K562 (cell line): ENCODE data around the gene PRMT5. TPM values are rescaled to one million over a fixed set of nuclear protein-coding genes. Genes with fewer than 3 reads are reported as not detected.
A peak's percentile ranks its signal among the peaks of the same experiment; 100 is the strongest.

Experiments
- BCOR ChIP-seq: fragments of 450-650 bp; IDR thresholded peaks from 2 replicates; pipeline ENCODE4 v1.6.1; 2016
- BRD4 ChIP-seq: fragments of 200-600 bp; sonication (generic); IDR thresholded peaks from 2 replicates; pipeline ENCODE4 v1.6.1; 2017; ENCODE audit warnings: inconsistent platforms
- HDGF ChIP-seq: fragments of 450-650 bp; IDR thresholded peaks from 2 replicates; pipeline ENCODE4 v1.6.1; 2016
- HMGN3 ChIP-seq: IDR thresholded peaks from 2 replicates; pipeline ENCODE4 v1.6.1; 2011; ENCODE audit warnings: borderline replicate concordance, low read depth, mild to moderate bottlenecking, mixed read lengths, low read length; ENCODE audit not compliant: insufficient read length; ENCODE audit errors: extremely low read depth
- MAFK ChIP-seq: IDR thresholded peaks from 2 replicates; pipeline ENCODE4 v1.6.1; 2011; ENCODE audit warnings: low read length, improper control_type of control experiment
- MBD2 ChIP-seq: sonication (generic); IDR thresholded peaks from 2 replicates; pipeline ENCODE4 v1.6.1; 2016; ENCODE audit warnings: low read depth, borderline replicate concordance
- POLR2AphosphoS5 ChIP-seq: IDR thresholded peaks from 2 replicates; pipeline ENCODE4 v1.6.1; 2011; ENCODE audit warnings: mild to moderate bottlenecking, low read depth, low read length, moderate library complexity; ENCODE audit not compliant: control insufficient read depth, insufficient read depth
- SRSF1 ChIP-seq: fragments of 200-400 bp; formaldehyde crosslinking; IDR thresholded peaks from 2 replicates; pipeline ENCODE4 v1.6.1; 2017; ENCODE audit warnings: mild to moderate bottlenecking, low read depth, low read length, moderate library complexity
- U2AF1 ChIP-seq: fragments of 200-400 bp; formaldehyde crosslinking; optimal IDR thresholded peaks from 2 replicates; pipeline ENCODE3; 2017; ENCODE audit warnings: mild to moderate bottlenecking, low read depth, low read length, moderate library complexity
- U2AF2 ChIP-seq: fragments of 200-400 bp; formaldehyde crosslinking; optimal IDR thresholded peaks from 2 replicates; pipeline ENCODE3; 2017; ENCODE audit warnings: low read depth, mild to moderate bottlenecking, low read length
- ZC3H4 ChIP-seq: sonication (generic); formaldehyde crosslinking; IDR thresholded peaks from 2 replicates; pipeline ENCODE4 v1.9.0; 2021; ENCODE audit warnings: missing genetic modification reagents, borderline replicate concordance
- polyA plus RNA-seq, 8 experiments: library from polyadenylated mRNA; depleted of rRNA in 4 of 8; stranded (reverse) in 5 of 8; unstranded in 3 of 8; fragments of >200 nt; fragmentation: Nextera tagmentation in 2 of 8; fragmentation: Illumina TruSeq in 1 of 8; extraction: Ambion mirVana in 2 of 8; extraction: Trizol in 1 of 8; gene quantifications; 2 replicates each; pipeline versions ENCODE4 v1.2.1 to v1.2.3, GENCODE V29; 2011 to 2014; ENCODE audit warnings: inconsistent platforms in 1 of 8, missing spikeins in 1 of 8
- total RNA-seq, 7 experiments: library from RNA; depleted of rRNA in 6 of 7; stranded (reverse); fragments of >200 nt in 6 of 7; fragmentation: Illumina TruSeq in 2 of 7; extraction: Trizol in 2 of 7; gene quantifications; 2 replicates each; pipeline versions ENCODE4 v1.2.1 to v1.2.3, GENCODE V29; 2011 to 2021; ENCODE audit warnings: low replicate concordance in 1 of 7
- TF ChIP-seq, protein P1 (sequence below): sonication (generic); formaldehyde crosslinking; IDR thresholded peaks from 2 replicates; pipeline ENCODE4 v1.8.1; 2023; ENCODE audit warnings: mild to moderate bottlenecking, missing genetic modification reagents
- TF ChIP-seq, protein P2 (sequence below): fragments of 200-600 bp; sonication (generic); IDR thresholded peaks from one replicate; pipeline ENCODE4 v1.6.1; 2012; ENCODE audit warnings: mild to moderate bottlenecking, low read depth, low read length, inconsistent platforms
- TF ChIP-seq, protein P3 (sequence below): fragments of 450-650 bp; IDR thresholded peaks from 2 replicates; pipeline ENCODE4 v1.6.1; 2016; ENCODE audit warnings: antibody characterized with exemption

The PRMT5 gene
- total and polyA plus RNA-seq, 9 of the 15 experiments (the other 6 are each of a cell fraction or from before 2014, with no cell fraction given) = 114 to 552 (median 222) TPM

GRCh38 chr14:22886500-22887259 lies 42.5 kb downstream of the PRMT5 start (continued):
- TF ChIP-seq, protein P1, sequence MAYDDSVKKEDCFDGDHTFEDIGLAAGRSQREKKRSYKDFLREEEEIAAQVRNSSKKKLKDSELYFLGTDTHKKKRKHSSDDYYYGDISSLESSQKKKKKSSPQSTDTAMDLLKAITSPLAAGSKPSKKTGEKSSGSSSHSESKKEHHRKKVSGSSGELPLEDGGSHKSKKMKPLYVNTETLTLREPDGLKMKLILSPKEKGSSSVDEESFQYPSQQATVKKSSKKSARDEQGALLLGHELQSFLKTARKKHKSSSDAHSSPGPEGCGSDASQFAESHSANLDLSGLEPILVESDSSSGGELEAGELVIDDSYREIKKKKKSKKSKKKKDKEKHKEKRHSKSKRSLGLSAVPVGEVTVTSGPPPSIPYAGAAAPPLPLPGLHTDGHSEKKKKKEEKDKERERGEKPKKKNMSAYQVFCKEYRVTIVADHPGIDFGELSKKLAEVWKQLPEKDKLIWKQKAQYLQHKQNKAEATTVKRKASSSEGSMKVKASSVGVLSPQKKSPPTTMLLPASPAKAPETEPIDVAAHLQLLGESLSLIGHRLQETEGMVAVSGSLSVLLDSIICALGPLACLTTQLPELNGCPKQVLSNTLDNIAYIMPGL (CRISPR knock-in tag) = no peak
- TF ChIP-seq, protein P2, sequence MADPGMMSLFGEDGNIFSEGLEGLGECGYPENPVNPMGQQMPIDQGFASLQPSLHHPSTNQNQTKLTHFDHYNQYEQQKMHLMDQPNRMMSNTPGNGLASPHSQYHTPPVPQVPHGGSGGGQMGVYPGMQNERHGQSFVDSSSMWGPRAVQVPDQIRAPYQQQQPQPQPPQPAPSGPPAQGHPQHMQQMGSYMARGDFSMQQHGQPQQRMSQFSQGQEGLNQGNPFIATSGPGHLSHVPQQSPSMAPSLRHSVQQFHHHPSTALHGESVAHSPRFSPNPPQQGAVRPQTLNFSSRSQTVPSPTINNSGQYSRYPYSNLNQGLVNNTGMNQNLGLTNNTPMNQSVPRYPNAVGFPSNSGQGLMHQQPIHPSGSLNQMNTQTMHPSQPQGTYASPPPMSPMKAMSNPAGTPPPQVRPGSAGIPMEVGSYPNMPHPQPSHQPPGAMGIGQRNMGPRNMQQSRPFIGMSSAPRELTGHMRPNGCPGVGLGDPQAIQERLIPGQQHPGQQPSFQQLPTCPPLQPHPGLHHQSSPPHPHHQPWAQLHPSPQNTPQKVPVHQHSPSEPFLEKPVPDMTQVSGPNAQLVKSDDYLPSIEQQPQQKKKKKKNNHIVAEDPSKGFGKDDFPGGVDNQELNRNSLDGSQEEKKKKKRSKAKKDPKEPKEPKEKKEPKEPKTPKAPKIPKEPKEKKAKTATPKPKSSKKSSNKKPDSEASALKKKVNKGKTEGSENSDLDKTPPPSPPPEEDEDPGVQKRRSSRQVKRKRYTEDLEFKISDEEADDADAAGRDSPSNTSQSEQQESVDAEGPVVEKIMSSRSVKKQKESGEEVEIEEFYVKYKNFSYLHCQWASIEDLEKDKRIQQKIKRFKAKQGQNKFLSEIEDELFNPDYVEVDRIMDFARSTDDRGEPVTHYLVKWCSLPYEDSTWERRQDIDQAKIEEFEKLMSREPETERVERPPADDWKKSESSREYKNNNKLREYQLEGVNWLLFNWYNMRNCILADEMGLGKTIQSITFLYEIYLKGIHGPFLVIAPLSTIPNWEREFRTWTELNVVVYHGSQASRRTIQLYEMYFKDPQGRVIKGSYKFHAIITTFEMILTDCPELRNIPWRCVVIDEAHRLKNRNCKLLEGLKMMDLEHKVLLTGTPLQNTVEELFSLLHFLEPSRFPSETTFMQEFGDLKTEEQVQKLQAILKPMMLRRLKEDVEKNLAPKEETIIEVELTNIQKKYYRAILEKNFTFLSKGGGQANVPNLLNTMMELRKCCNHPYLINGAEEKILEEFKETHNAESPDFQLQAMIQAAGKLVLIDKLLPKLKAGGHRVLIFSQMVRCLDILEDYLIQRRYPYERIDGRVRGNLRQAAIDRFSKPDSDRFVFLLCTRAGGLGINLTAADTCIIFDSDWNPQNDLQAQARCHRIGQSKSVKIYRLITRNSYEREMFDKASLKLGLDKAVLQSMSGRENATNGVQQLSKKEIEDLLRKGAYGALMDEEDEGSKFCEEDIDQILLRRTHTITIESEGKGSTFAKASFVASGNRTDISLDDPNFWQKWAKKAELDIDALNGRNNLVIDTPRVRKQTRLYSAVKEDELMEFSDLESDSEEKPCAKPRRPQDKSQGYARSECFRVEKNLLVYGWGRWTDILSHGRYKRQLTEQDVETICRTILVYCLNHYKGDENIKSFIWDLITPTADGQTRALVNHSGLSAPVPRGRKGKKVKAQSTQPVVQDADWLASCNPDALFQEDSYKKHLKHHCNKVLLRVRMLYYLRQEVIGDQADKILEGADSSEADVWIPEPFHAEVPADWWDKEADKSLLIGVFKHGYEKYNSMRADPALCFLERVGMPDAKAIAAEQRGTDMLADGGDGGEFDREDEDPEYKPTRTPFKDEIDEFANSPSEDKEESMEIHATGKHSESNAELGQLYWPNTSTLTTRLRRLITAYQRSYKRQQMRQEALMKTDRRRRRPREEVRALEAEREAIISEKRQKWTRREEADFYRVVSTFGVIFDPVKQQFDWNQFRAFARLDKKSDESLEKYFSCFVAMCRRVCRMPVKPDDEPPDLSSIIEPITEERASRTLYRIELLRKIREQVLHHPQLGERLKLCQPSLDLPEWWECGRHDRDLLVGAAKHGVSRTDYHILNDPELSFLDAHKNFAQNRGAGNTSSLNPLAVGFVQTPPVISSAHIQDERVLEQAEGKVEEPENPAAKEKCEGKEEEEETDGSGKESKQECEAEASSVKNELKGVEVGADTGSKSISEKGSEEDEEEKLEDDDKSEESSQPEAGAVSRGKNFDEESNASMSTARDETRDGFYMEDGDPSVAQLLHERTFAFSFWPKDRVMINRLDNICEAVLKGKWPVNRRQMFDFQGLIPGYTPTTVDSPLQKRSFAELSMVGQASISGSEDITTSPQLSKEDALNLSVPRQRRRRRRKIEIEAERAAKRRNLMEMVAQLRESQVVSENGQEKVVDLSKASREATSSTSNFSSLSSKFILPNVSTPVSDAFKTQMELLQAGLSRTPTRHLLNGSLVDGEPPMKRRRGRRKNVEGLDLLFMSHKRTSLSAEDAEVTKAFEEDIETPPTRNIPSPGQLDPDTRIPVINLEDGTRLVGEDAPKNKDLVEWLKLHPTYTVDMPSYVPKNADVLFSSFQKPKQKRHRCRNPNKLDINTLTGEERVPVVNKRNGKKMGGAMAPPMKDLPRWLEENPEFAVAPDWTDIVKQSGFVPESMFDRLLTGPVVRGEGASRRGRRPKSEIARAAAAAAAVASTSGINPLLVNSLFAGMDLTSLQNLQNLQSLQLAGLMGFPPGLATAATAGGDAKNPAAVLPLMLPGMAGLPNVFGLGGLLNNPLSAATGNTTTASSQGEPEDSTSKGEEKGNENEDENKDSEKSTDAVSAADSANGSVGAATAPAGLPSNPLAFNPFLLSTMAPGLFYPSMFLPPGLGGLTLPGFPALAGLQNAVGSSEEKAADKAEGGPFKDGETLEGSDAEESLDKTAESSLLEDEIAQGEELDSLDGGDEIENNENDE = no peak
- TF ChIP-seq U2AF2 (no peak), POLR2AphosphoS5 (peak; percentile 62; the same call in 1 of the 2 replicates), HMGN3 (no peak), HDGF (no peak), MBD2 (peak; percentile 32; the same call in 1 of the 2 replicates), ZC3H4 (no peak), BCOR (no peak), U2AF1 (no peak), BRD4 (no peak), SRSF1 (no peak), MAFK (no peak)
- TF ChIP-seq, protein P3, sequence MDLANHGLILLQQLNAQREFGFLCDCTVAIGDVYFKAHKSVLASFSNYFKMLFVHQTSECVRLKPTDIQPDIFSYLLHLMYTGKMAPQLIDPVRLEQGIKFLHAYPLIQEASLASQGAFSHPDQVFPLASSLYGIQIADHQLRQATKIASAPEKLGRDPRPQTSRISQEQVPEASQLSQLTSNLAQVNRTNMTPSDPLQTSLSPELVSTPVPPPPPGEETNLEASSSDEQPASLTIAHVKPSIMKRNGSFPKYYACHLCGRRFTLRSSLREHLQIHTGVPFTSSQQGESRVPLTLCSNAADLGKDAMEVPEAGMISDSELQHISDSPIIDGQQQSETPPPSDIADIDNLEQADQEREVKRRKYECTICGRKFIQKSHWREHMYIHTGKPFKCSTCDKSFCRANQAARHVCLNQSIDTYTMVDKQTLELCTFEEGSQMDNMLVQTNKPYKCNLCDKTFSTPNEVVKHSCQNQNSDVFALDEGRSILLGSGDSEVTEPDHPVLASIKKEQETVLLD = no peak
